ENCODE results near the gene ILRUN. TPM values are rescaled to one million over a fixed set of nuclear protein-coding genes. Genes with fewer than 3 reads are reported as not detected.
"Not testable (repeated sequence)": the region's sequence is repeated elsewhere in the genome, so short reads cannot be mapped to it uniquely, and the experiment has no call there.

ILRUN gene
- total RNA-seq, 4 donors from 2014 or later: 34.8 to 81.0 (median 52.9) TPM

- no peak for TF ChIP-seq EP300 (IDR thresholded peaks at IDR 0.05; ENCODE audit: low read depth)
- TF ChIP-seq CTCF (IDR thresholded peaks at IDR 0.05): no peak
- no peak for TF ChIP-seq POLR2A (IDR thresholded peaks at IDR 0.05)
- no peak for TF ChIP-seq POLR2AphosphoS5 (IDR thresholded peaks at IDR 0.05)
- no peaks in the 10 kb centered on the region for H3K36me3 ChIP-seq
- no peak overlapping the region for H3K4me3 ChIP-seq
- no peak for DNase-seq
- H3K27me3 ChIP-seq: no peaks in the 10 kb centered on the region
- 85 to 87% methylated on average over 2 of the region's 2 CpGs for WGBS, 2 donors (ENCODE audit: low coverage in 1 of 2)
- H3K4me1 ChIP-seq: peaks cover 10 to 27% (median 14%) of the 10 kb centered on the region in 4 donors
- intact Hi-C loops (cut with DNase I; ENCODE audit: low total_unique reads) (no loop called here), in situ Hi-C loops (cut with MboI; ENCODE audit: low pct_ligation_motif_present in 1 of 4, low pct_unique_long_range_greater_than_20kb in 1 of 4, low sequenced_read_pairs in 3 of 4) (no loop called here)
- H3K27ac ChIP-seq: no peak overlapping the region
- no peaks in the 10 kb centered on the region for H3K9me3 ChIP-seq
Observed at GRCh38 chr6:34684919-34685318, 11.6 kb downstream of the ILRUN start.

- DNase-seq: no peak
- H3K4me1 ChIP-seq: peaks cover 10 to 33% (median 16%) of the 10 kb centered on the region in 4 donors
- 75% methylated on average over 2 of the region's 2 CpGs for WGBS, 2 donors (ENCODE audit: low coverage in 1 of 2)
- intact Hi-C loops (cut with DNase I; ENCODE audit: low total_unique reads) (no loop called here), in situ Hi-C loops (cut with MboI; ENCODE audit: low pct_ligation_motif_present in 1 of 4, low pct_unique_long_range_greater_than_20kb in 1 of 4, low sequenced_read_pairs in 3 of 4) (no loop called here)
- H3K9me3 ChIP-seq: no peaks in the 10 kb centered on the region
- H3K27me3 ChIP-seq: no peaks in the 10 kb centered on the region
- H3K4me3 ChIP-seq: no peak overlapping the region
- H3K36me3 ChIP-seq: no peaks in the 10 kb centered on the region
- no peak for TF ChIP-seq POLR2AphosphoS5 (IDR thresholded peaks at IDR 0.05)
- TF ChIP-seq EP300 (IDR thresholded peaks at IDR 0.05; ENCODE audit: low read depth): no peak
- TF ChIP-seq POLR2A (IDR thresholded peaks at IDR 0.05): no peak
- TF ChIP-seq CTCF (IDR thresholded peaks at IDR 0.05): no peak
- H3K27ac ChIP-seq: no peak overlapping the region
Observed at GRCh38 chr6:34684364-34684763, 12.2 kb downstream of the ILRUN start.

GRCh38 chr6:34680802-34681515 lies 15.6 kb downstream of the ILRUN start:
- intact Hi-C loops (cut with DNase I; ENCODE audit: low total_unique reads): no loop called here
- WGBS, 2 donors (ENCODE audit: low coverage in 1 of 2): 59 to 65% methylated on average over 3 of the region's 3 CpGs
- Histone ChIP-seq H3K27me3 (no peaks in the 10 kb centered on the region), H3K27ac (peak overlapping the region in 3 of 4 donors; percentile 10 to 26 (median 13)), H3K4me3 (no peak overlapping the region), H3K9me3 (no peaks in the 10 kb centered on the region), H3K4me1 (peaks cover 10 to 35% (median 16%) of the 10 kb centered on the region in 4 donors), H3K36me3 (no peaks in the 10 kb centered on the region)
- no peak for DNase-seq
- in situ Hi-C loops (cut with MboI; ENCODE audit: low pct_ligation_motif_present in 1 of 4, low pct_unique_long_range_greater_than_20kb in 1 of 4, low sequenced_read_pairs in 3 of 4): no loop called here
- TF ChIP-seq POLR2AphosphoS5 (IDR thresholded peaks at IDR 0.05) (peak in 1 of 3 donors; percentile 32), CTCF (IDR thresholded peaks at IDR 0.05) (no peak)

GRCh38 chr6:34680313-34680712 lies 16.3 kb downstream of the ILRUN start:
- DNase-seq; H3K36me3 ChIP-seq; in situ Hi-C loops (cut with MboI; ENCODE audit: low pct_ligation_motif_present in 1 of 4, low pct_unique_long_range_greater_than_20kb in 1 of 4, low sequenced_read_pairs in 3 of 4); H3K9me3 ChIP-seq; intact Hi-C loops (cut with DNase I; ENCODE audit: low total_unique reads); H3K27me3 ChIP-seq; H3K4me3 ChIP-seq: not testable (repeated sequence)
- WGBS, 2 donors (ENCODE audit: low coverage in 1 of 2): 80 to 82% methylated on average over 7 of the region's 7 CpGs
- peaks cover 11 to 39% (median 18%) of the 10 kb centered on the region in 4 donors for H3K4me1 ChIP-seq
- H3K27ac ChIP-seq: peak overlapping the region in 3 of 4 donors; percentile 10 to 26 (median 13)

Measured in transverse colon (tissue), 4 donors.